Kidney (tissue), 14 donors: ENCODE measurements around the gene KCNT1. TPM values are rescaled to one million over a fixed set of nuclear protein-coding genes. Genes with fewer than 3 reads are reported as not detected.

ENCODE experiments used
- DNase-seq, 5 donors: peaks; one replicate each; pipeline ENCODE4 v3.0.0-alpha.2; 2013 to 2020
- FAIRE-seq: peaks from 2 replicates; lab custom pipeline; 2012; peaks lifted over from hg19 to GRCh38; lab: Jason Lieb, UNC
- H3K27ac ChIP-seq, 2 donors: one replicate each; pipeline ENCODE4 v1.7.0; 2013; ENCODE audit warnings: low read depth in 2 of 2, low read length in 2 of 2, inconsistent platforms in 1 of 2
- H3K27me3 ChIP-seq: one replicate; pipeline ENCODE4 v1.7.1; 2013; ENCODE audit warnings: low read length, inconsistent platforms; ENCODE audit not compliant: control insufficient read depth, insufficient read depth
- H3K36me3 ChIP-seq, 3 donors: one replicate each; pipeline versions ENCODE4 v1.7.0 to v1.7.1; 2013; ENCODE audit warnings: low read length in 3 of 3, control low read depth in 1 of 3, inconsistent platforms in 1 of 3; ENCODE audit not compliant: insufficient read depth in 3 of 3, control insufficient read depth in 2 of 3
- H3K4me1 ChIP-seq, 3 donors: one replicate each; pipeline versions ENCODE4 v1.7.0 to v1.7.1; 2013; ENCODE audit warnings: low read length in 3 of 3, inconsistent platforms in 1 of 3, low read depth in 1 of 3; ENCODE audit not compliant: control insufficient read depth in 2 of 3, insufficient read depth in 2 of 3
- H3K4me3 ChIP-seq, 3 donors: one replicate each; pipeline versions ENCODE4 v1.7.0 to v1.8.1; 2013; ENCODE audit warnings: low read length in 3 of 3, control low read depth in 1 of 3, inconsistent platforms in 1 of 3
- H3K9ac ChIP-seq, 3 donors: one replicate each; pipeline versions ENCODE4 v1.7.0 to v1.7.1; 2013; ENCODE audit warnings: low read length in 3 of 3, control low read depth in 1 of 3, inconsistent platforms in 1 of 3
- H3K9me3 ChIP-seq, 3 donors: one replicate each; pipeline versions ENCODE4 v1.7.0 to v1.7.1; 2013; ENCODE audit warnings: low read length in 3 of 3, control low read depth in 1 of 3, inconsistent platforms in 1 of 3; ENCODE audit not compliant: control insufficient read depth in 2 of 3, insufficient read depth in 1 of 3
- CTCF ChIP-seq: IDR thresholded peaks from 3 replicates; pipeline ENCODE4 v1.5.1; 2012; ENCODE audit warnings: mild to moderate bottlenecking, moderate library complexity, borderline replicate concordance; ENCODE audit not compliant: insufficient read depth; ENCODE audit errors: extremely low read depth
- intact Hi-C: fragments of 100-400 bp; cut with DNase I; formaldehyde crosslinking; loops from one replicate; pipeline ENCODE4 v1.11.1; 2022
- polyA plus RNA-seq: library from polyadenylated mRNA; stranded (reverse); fragments of 350-450 nt; fragmentation: Illumina TruSeq; extraction: RNeasy Lipid Tissue Mini Kit (QIAGEN cat#74804); gene quantifications from one replicate; pipeline ENCODE4 v1.2.3, GENCODE V29; 2014; ENCODE audit warnings: low read depth, low replicate concordance; ENCODE audit not compliant: insufficient read depth
- total RNA-seq: library from RNA; stranded (reverse); fragmentation: NEBNext Ultra II Directional; extraction: Animal tissue kit (Norgen Biotek cat#: 25700); gene quantifications from one replicate; pipeline ENCODE4 v1.2.1, GENCODE V29; 2021
- donor health status: control.
- donor health status: control.
- donor health status: control.
- donor health status: control.
- donor health status: control.
- donor health status: DM: yes; HTN: yes; CAD: no.
- donor health status: Normal renal cell carcinoma (clear cell type).

Gene KCNT1
- total and polyA plus RNA-seq, 2 donors from 2014 or later: 0.15 TPM; not detected in 1

DNA sequence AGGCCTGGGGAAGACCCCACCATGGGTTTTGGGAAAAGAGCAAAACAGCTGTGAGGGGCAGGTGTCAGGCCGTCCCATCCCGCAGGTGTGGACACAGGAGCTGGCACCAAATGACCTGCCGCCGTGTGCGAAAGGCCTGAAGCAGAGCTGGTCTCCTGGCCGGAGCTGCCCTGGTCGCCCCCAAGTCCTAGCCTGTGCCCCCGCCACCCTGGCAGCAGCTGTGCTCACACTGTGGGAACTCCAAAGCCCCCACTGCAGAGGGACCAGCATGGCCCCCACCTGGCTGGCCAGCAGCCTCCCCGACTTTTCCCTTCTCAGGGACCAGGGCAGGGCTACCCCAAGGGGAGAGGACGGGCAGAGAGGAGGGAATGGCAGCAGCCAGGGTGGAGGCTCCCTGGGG lies 88.4 kb downstream of the KCNT1 start:
- DNase-seq: no peak
- no peak for FAIRE-seq
- no peaks in the 10 kb centered on the region for H3K36me3 ChIP-seq
- H3K4me3 ChIP-seq: no peak overlapping the region
- intact Hi-C loops: no loop called here
- TF ChIP-seq CTCF: no peak
- no peak overlapping the region for H3K27ac ChIP-seq
- no peaks in the 10 kb centered on the region for H3K9me3 ChIP-seq
- no peaks in the 10 kb centered on the region for H3K4me1 ChIP-seq
- H3K27me3 ChIP-seq: no peaks in the 10 kb centered on the region
- H3K9ac ChIP-seq: no peak overlapping the region

DNA sequence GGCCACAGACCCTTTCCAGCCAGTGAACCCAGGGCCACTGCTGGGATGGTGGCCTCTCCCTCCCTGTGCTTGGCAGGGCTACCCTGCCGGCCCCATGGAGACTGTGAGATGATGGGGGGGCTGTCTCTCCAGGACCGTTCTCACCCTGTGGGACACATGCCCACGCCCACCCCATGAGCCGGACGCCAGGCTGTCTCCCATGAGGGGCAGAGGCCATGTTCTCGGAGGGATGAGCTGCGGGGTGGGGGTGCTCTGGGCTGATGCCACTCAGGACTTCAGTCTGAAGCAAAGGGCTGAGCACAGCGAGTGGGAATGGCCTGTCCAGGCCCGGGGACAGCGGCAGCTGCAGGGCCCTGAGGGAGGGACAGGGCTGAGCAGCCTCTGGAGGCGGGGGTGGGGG lies 88.9 kb downstream of the KCNT1 start:
- DNase-seq (no peak), FAIRE-seq (no peak)
- H3K36me3 ChIP-seq: no peaks in the 10 kb centered on the region

DNA sequence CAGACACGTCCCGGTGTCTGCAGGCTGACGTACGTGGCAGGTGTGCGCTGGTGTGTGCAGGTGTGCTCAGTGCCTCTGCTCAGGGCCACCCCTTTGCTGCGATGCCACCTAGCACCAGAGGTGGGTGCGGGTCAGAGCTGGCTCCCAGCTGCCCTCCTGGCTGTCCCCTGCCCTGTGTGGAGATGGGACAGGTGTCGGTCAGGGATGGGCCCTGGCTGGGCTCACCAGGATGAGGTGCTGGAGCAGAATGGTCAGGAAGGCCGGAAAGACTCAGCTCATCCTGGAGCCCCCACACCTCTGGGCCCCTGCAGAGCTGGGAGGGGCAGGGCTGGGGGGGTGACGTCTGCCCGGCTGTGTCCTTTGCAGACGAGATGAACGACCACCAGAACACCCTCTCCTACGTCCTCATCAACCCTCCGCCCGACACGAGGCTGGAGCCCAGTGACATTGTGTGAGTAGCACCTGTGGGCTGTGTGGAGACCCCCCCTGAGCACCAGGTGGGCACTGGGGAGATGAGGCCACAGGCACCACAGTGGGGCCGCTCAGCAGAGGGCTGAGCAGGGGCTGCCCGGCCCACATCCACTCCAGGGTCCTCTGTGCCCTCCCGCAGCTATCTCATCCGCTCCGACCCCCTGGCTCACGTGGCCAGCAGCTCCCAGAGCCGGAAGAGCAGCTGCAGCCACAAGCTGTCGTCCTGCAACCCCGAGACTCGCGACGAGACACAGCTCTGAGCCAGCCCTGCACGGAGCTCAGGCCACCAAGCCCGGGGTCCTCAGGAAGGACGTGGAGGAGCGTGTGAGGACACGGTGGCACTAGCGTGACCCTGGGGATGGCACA lies 89.7 kb downstream of the KCNT1 start:
- H3K36me3 ChIP-seq: no peaks in the 10 kb centered on the region
- H3K4me3 ChIP-seq: no peak overlapping the region
- no peaks in the 10 kb centered on the region for H3K4me1 ChIP-seq
- TF ChIP-seq CTCF: no peak
- H3K9me3 ChIP-seq: no peaks in the 10 kb centered on the region
- H3K9ac ChIP-seq: no peak overlapping the region
- FAIRE-seq (no peak), DNase-seq (no peak)
- no peaks in the 10 kb centered on the region for H3K27me3 ChIP-seq
- intact Hi-C loops: no loop called here
- H3K27ac ChIP-seq: no peak overlapping the region

More for the DNA sequence above, 88.9 kb downstream of the KCNT1 start:
- Histone ChIP-seq H3K4me1 (no peaks in the 10 kb centered on the region), H3K27ac (no peak overlapping the region), H3K27me3 (no peaks in the 10 kb centered on the region), H3K9me3 (no peaks in the 10 kb centered on the region), H3K4me3 (no peak overlapping the region), H3K9ac (no peak overlapping the region)
- intact Hi-C loops: no loop called here
- TF ChIP-seq CTCF: no peak
